IgD-negative memory B cell (primary cell): ENCODE measurements around the gene TRAF5. TPM values are rescaled to one million over a fixed set of nuclear protein-coding genes. Genes with fewer than 3 reads are reported as not detected.
A peak's percentile ranks its signal among the peaks of the same experiment; 100 is the strongest.

Source experiments
- H3K27ac Mint-ChIP-seq, 3 donors: one replicate each; pipeline ENCODE4 v1.8.0; 2020 to 2022; ENCODE audit warnings: mild to moderate bottlenecking in 3 of 3, mixed read lengths in 3 of 3, moderate library complexity in 1 of 3
- H3K27me3 Mint-ChIP-seq: one replicate; pipeline ENCODE4 v1.8.0; 2021; ENCODE audit warnings: mixed read lengths
- H3K36me3 Mint-ChIP-seq: one replicate; pipeline ENCODE4 v1.8.0; 2020; ENCODE audit warnings: mild to moderate bottlenecking, mixed read lengths
- H3K4me1 Mint-ChIP-seq, 3 donors: one replicate each; pipeline ENCODE4 v1.8.0; 2020 to 2022; ENCODE audit warnings: mixed read lengths in 3 of 3, mild to moderate bottlenecking in 1 of 3
- H3K4me3 Mint-ChIP-seq, 4 donors: one replicate each; pipeline ENCODE4 v1.8.0; 2020 to 2022; ENCODE audit warnings: mild to moderate bottlenecking in 4 of 4, mixed read lengths in 4 of 4, moderate library complexity in 3 of 4
- H3K9me3 Mint-ChIP-seq, 3 donors: one replicate each; pipeline ENCODE4 v1.8.0; 2020 to 2021; ENCODE audit warnings: mixed read lengths in 3 of 3, mild to moderate bottlenecking in 1 of 3
- polyA plus RNA-seq: library from polyadenylated mRNA; unstranded; fragments of 300-500 nt; fragmentation: Illumina TruSeq; gene quantifications from one replicate; pipeline ENCODE4 v1.2.3, GENCODE V29; 2021

Gene TRAF5
- polyA plus RNA-seq, 1 donor from 2014 or later, result 78.6 TPM

DNA sequence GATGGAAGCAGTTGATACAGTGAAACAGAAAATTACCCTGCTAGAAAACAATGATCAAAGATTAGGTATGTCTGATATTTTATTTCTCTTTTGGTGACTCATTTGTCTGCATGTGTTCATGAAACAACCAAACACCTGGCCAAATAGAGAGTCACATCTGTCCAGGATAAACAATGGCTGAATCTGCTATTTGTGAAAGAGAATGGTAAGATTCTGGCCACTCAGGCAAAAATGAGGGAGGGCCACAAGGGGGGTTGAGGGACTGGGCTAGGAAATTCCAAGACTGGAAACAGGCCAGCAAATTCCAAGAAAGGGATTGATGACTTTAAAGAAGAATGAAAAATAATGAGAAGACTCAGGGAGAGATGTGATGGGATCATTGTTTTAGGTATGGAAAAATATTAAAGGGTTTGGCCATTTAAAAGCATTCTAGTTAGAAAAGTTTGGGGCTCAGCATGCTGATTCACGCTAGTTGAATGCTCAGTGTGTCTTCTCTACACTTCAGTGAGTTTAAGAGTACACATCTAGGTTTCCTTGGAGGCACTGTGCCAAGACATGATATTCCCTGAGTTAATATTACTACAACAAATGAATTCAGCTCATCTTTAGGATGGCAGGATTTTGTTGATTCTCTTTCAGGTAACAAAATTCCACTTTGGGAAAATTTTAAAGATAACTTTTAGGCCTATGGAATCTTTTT lies 44.9 kb downstream of the TRAF5 start:
- Mint-ChIP-seq H3K9me3 (no peaks in the 10 kb centered on the region), H3K36me3 (peaks cover 7% of the 10 kb centered on the region)

GRCh38 chr1:211372463-211372862 lies 45.8 kb downstream of the TRAF5 start:
- Mint-ChIP-seq H3K4me1 (peaks cover under 1 to 1% (median 1%) of the 10 kb centered on the region in 3 donors), H3K4me3 (no peak overlapping the region), H3K27ac (peak overlapping the region in 1 of 3 donors; percentile 43), H3K9me3 (no peaks in the 10 kb centered on the region), H3K36me3 (peaks cover 5% of the 10 kb centered on the region), H3K27me3 (no peaks in the 10 kb centered on the region)

More for the DNA sequence above, 44.9 kb downstream of the TRAF5 start:
- Mint-ChIP-seq H3K4me1 (peaks cover 1 to 6% (median 3%) of the 10 kb centered on the region in 3 donors), H3K4me3 (no peak overlapping the region), H3K27me3 (no peaks in the 10 kb centered on the region), H3K27ac (peak overlapping the region in 2 of 3 donors; percentile 32 to 43)

DNA sequence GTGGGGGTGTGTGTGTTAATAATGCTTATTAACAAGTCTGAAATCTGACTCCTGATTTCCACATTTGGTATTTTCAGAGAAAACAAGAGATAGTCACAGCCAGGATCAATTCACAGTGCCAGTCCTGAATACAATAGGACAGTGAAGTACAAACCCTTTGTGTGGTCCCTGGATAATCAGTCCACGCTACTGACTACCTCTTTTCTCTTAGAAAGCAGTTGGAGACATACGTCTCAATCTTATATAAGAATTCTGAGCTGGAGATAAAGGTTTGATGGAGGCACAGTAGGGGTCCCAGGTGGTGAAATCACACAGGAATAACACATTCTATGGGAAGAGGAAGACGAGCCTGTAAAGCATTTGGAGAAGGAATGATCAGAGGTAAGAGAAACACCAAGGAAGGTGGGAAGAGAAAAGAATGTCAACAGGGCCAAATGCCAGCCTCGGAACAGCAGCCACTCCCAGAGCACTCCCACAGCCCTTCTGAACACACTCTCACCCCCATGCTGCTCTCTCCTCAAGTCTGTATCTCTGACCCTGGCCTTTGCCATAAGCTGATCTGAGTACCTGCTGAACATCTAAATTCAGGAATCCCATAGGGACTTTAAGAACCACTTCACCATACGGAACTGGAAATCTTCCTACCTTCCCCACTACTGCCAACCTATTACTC lies 48.6 kb downstream of the TRAF5 start:
- Mint-ChIP-seq H3K27ac (peak overlapping the region in 1 of 3 donors; percentile 72), H3K4me3 (no peak overlapping the region), H3K27me3 (no peaks in the 10 kb centered on the region), H3K9me3 (no peaks in the 10 kb centered on the region), H3K4me1 (peaks cover 2 to 6% (median 5%) of the 10 kb centered on the region in 3 donors), H3K36me3 (no peaks in the 10 kb centered on the region)

GRCh38 chr1:211375949-211376348 lies 49.3 kb downstream of the TRAF5 start:
- H3K4me1 Mint-ChIP-seq, result peaks cover 4 to 11% (median 5%) of the 10 kb centered on the region in 3 donors
- H3K27ac Mint-ChIP-seq, result peak overlapping the region in 1 of 3 donors; percentile 72
- no peaks in the 10 kb centered on the region for H3K36me3 Mint-ChIP-seq
- no peak overlapping the region for H3K4me3 Mint-ChIP-seq
- H3K9me3 Mint-ChIP-seq, result no peaks in the 10 kb centered on the region
- no peaks in the 10 kb centered on the region for H3K27me3 Mint-ChIP-seq

DNA sequence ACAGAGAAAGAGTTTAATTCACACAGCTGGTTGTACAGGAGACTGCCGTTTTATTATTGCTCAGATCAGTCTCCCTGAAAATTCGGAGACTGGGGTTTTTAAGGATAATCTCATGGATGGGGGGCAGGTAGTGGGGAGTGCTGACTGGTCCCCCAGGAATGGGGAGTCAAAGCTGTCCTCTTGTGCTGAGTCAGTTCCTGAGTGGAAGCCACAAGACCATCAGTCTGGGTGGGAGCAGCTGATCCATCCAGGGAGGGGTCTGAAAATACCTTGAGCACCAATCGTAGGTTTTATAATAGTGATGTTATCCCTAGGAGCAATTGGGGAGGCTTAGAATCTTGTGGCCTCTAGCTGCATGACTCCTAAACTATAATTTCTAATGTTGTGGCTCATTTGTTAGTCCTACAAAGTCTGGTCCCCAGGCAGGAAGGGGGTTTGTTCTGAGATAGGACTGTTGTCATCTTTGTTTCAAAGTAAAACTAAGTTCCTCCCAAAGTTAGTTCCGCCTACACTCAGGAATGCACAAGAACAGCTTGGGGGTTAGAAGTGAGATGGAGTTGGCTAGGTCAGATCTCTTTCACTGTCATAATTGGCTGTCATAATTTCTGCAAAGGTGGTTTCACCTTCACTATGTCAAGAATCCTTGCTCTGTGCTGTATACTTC lies 50.3 kb downstream of the TRAF5 start:
- H3K27ac Mint-ChIP-seq, result peak overlapping the region in 1 of 3 donors; percentile 72
- peaks cover 10 to 18% (median 11%) of the 10 kb centered on the region in 3 donors for H3K4me1 Mint-ChIP-seq
- no peak overlapping the region for H3K4me3 Mint-ChIP-seq
- H3K9me3 Mint-ChIP-seq, result no peaks in the 10 kb centered on the region
- no peaks in the 10 kb centered on the region for H3K36me3 Mint-ChIP-seq
- no peaks in the 10 kb centered on the region for H3K27me3 Mint-ChIP-seq

DNA sequence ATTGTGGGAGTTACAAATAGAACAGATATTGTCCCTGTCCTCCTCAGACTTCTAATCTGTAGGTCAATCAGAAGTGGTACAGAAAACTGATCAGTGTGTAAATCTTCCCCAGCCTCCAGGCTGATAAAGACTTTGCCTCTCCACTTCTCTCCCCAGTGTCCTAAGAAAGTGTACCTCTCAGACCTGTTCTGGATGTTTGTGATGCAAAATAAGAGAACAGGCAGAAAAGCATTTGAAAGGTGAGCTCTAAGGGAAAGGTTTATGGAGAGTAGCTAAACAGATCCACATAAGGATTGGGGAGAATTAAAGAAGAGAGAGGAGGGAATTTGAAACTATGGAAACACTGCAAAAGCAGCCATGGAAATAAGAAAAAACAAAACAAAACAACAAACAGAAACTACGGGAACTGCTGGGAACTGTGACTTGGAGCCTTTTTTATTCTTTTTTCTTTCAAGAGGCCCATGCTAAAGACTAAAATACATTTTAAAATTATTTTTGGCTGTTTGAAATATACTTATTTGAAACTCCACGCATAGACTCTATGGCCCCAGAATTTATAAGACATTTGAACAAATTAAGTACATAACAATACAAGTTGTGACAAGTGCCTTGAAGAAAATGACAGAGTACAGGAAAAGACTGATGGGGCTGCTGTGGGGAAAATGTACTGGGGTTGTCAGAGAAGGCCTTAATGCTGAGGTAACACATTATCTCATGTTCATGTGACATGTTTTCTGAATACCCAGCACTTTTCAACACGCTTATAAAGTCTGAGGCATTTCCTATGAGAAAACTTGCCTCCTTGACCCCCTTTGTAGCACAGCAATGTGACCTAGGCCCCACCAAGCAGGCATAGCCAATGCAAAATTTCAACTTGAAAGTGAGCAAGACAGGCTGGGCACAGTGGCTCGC lies 51.2 kb downstream of the TRAF5 start:
- Mint-ChIP-seq H3K4me1 (peaks cover 13 to 25% (median 15%) of the 10 kb centered on the region in 3 donors), H3K27ac (peak overlapping the region in 2 of 3 donors; percentile 34 to 41), H3K36me3 (no peaks in the 10 kb centered on the region), H3K4me3 (peak overlapping the region in 1 of 4 donors; percentile 55), H3K27me3 (no peaks in the 10 kb centered on the region), H3K9me3 (no peaks in the 10 kb centered on the region)

- peak overlapping the region; percentile 9 to 64 (median 37) for H3K27ac Mint-ChIP-seq
- H3K4me1 Mint-ChIP-seq, result peaks cover 17 to 36% (median 21%) of the 10 kb centered on the region in 3 donors
- H3K27me3 Mint-ChIP-seq, result no peaks in the 10 kb centered on the region
- H3K9me3 Mint-ChIP-seq, result no peaks in the 10 kb centered on the region
- H3K36me3 Mint-ChIP-seq, result no peaks in the 10 kb centered on the region
- peak overlapping the region in 1 of 4 donors; percentile 24 for H3K4me3 Mint-ChIP-seq
These were observed 52.2 kb downstream of the TRAF5 start for GRCh38 chr1:211378844-211379243.

- Mint-ChIP-seq H3K4me1 (peaks cover 17 to 36% (median 21%) of the 10 kb centered on the region in 3 donors), H3K4me3 (no peak overlapping the region), H3K36me3 (no peaks in the 10 kb centered on the region), H3K27ac (peak overlapping the region in 2 of 3 donors; percentile 14 to 79), H3K27me3 (no peaks in the 10 kb centered on the region), H3K9me3 (no peaks in the 10 kb centered on the region)
These were observed 52.8 kb downstream of the TRAF5 start for GRCh38 chr1:211379446-211379845.

DNA sequence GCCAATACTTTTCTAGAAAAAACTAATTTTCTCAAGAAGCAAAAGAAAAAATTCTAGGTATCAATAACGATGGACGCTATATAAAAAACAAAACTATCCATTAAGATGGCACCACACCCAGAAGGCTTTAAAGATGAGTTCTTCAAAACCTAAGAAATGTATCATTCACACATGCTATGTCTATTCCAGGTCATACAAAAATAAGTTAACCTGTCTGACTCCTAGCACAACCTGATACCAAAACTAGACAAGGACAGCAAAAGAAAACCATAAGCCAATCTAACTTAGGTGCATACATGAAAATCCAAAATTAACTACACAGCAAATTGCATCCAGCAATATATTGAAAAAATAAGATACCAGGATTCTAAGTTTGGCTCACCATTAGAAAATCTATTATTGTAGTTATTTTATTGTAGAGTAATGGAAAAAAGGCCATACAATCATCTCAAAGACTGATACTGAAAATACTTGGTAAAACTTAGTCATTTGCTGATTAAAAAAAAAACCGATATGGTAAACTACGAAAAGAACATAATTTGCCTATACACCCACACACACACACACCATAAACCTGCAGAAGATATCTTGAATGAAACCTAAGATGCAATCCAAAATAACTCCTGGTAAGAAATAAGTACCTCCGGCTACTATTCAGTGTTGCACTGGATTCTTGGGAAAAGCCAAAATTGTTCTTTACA lies 55.0 kb downstream of the TRAF5 start:
- H3K36me3 Mint-ChIP-seq, result no peaks in the 10 kb centered on the region
- no peaks in the 10 kb centered on the region for H3K27me3 Mint-ChIP-seq
- H3K4me1 Mint-ChIP-seq, result peaks cover 17 to 36% (median 21%) of the 10 kb centered on the region in 3 donors
- peak overlapping the region; percentile 94 to 98 (median 96) for H3K4me3 Mint-ChIP-seq
- H3K9me3 Mint-ChIP-seq, result no peaks in the 10 kb centered on the region
- H3K27ac Mint-ChIP-seq, result peak overlapping the region; percentile 47 to 97 (median 90)

DNA sequence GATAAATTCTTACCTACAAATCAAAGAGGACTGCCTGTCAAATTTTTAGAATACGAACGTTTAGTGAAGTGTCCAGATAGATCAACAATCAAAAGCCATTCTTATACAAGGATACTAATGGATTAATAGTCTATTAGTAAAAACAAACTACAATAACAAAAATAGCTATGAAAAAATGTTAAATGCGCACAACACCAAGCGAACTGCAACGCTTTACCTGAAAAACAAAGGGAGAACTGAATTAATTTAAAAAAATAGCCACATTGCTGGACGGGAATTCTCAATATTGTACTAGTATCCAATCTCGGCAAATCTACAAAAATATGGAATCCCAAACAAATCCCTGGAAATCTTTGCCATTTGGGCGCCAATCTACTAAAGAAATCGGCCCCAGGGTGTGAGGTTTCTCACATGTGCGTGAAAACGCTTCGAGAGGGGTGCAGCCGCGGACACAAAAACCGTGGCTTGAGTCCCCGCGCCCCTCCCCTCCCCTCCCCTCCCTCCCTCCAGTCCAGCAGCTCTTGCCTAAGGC lies 55.6 kb downstream of the TRAF5 start:
- H3K9me3 Mint-ChIP-seq, result no peaks in the 10 kb centered on the region
- peaks cover 17 to 36% (median 22%) of the 10 kb centered on the region in 3 donors for H3K4me1 Mint-ChIP-seq
- H3K27me3 Mint-ChIP-seq, result no peaks in the 10 kb centered on the region
- H3K4me3 Mint-ChIP-seq, result peak overlapping the region; percentile 94 to 98 (median 96)
- H3K27ac Mint-ChIP-seq, result peak overlapping the region; percentile 97 to 100 (median 99)
- H3K36me3 Mint-ChIP-seq, result no peaks in the 10 kb centered on the region

GRCh38 chr1:211382714-211383480 lies 56.3 kb downstream of the TRAF5 start:
- peak overlapping the region; percentile 94 to 98 (median 96) for H3K4me3 Mint-ChIP-seq
- H3K27ac Mint-ChIP-seq, result peak overlapping the region; percentile 97 to 100 (median 99)
- H3K27me3 Mint-ChIP-seq, result no peaks in the 10 kb centered on the region
- peaks cover 17 to 36% (median 23%) of the 10 kb centered on the region in 3 donors for H3K4me1 Mint-ChIP-seq
- no peaks in the 10 kb centered on the region for H3K36me3 Mint-ChIP-seq
- H3K9me3 Mint-ChIP-seq, result no peaks in the 10 kb centered on the region

DNA sequence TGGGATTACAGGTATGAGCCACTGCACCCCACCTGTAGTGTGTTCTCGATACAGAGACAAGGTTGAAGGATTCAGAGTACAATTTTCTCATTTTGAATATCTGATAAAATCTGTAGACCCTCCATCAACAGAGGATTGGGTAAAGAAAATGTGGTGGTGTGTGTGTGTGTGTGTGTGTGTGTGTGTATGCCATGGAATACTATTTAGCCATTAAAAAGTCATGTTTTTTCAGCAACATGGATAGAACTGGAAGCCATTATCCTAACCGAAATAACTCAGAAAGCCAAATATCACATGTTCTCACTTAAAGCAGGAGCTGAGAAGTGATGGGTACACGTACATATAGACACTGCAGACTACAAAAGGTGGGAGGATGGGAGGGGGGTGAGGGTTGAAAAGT lies 57.9 kb downstream of the TRAF5 start:
- Mint-ChIP-seq H3K27me3 (no peaks in the 10 kb centered on the region), H3K27ac (no peak overlapping the region), H3K36me3 (no peaks in the 10 kb centered on the region), H3K9me3 (no peaks in the 10 kb centered on the region), H3K4me3 (no peak overlapping the region), H3K4me1 (peaks cover 15 to 36% (median 19%) of the 10 kb centered on the region in 3 donors)

DNA sequence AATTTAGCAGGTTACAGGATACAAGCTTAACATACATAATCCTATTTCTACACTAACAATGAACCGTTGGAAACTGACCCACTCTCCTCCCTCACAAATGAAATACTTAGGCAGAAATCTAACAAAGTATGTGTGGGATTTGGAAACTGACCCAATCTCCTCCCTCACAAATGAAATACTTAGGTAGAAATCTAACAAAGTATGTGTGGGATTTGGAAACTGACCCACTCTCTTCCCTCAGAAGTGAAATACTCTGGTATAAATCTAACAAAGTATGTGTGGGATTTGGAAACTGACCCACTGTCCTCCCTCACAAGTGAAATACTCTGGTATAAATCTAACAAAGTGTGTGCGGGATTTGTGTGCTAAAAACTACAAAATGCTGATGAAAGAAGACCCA lies 60.3 kb downstream of the TRAF5 start:
- Mint-ChIP-seq H3K36me3 (no peaks in the 10 kb centered on the region), H3K27me3 (no peaks in the 10 kb centered on the region), H3K4me3 (peak overlapping the region in 1 of 4 donors; percentile 24), H3K9me3 (no peaks in the 10 kb centered on the region), H3K27ac (no peak overlapping the region), H3K4me1 (peaks cover 8 to 18% (median 12%) of the 10 kb centered on the region in 3 donors)
